NCI-H2029 treated with DMSO at 0.1 percent for 48 hours (cell line): ENCODE measurements around the gene VENTX.
"Not testable (repeated sequence)": the region's sequence is repeated elsewhere in the genome, so short reads cannot be mapped to it uniquely, and the experiment has no call there.

Experiments
- DNase-seq: peaks from one replicate; lab custom pipeline; 2025; lab: John Stamatoyannopoulos, UW

VENTX gene

DNA sequence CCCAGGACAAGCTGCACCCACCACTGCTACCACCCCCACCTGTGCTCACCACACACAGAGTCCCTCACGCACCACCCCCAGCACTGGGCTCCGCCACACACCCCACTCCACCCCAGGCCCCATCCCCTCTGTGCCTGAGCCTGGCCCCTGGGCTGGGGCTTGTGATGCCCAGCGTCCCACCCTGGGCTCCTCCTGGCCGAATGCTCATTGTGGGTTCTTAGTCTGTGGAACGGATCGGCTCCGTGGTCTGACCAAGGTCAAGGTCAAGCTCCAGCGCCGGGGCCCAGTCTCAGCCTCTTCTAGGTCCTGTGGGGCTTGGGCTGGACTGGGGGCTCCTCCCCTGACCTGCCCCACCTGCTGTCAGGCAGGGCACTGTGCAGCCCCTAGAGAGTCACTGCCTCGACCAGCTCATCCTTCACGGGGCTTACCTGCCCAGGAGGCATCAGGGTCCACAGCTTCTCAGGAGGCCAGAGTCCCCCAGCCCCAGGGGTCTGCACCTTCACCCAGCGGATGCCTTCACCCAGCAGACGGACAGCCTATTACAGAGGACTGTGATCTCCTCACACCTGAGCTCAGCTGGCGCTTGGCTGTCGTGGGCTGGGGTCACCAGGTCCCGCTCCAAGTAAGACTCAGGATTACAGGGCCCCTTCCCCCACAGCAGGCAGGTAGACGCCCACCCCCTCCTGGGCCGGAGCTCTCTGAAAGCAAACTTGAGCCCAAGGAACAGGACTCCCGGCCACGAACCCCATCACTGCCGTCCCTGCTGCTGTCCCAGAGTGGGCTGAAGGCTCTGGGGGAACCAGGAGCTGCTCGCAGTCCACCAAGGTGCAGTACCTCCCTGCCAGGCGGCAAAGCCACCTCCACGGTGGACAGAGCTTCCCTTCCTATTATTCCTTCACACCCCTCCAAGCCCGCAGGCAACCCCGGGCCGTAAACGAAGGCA lies 22.9 kb upstream of the VENTX start:
- DNase-seq = no peak

DNA sequence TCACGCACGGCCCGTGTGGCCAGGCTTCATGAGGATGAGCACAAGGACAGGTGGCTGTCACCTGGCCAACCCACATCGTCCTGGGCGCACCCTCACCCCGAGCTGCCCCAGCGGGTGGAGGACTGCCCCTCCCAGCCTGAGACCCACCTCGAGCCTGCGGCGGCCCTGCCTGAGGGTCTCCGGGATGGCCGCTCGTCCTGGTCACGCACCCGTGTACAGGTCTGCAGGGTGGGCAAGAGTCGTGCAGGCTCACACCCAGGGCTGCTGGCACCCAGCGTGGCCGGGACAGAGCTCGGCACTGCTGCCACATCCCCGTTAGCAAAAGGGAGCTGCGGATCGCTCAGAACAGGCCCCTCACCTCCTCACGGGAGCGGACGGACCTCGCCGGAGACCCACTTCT lies 22.1 kb upstream of the VENTX start:
- DNase-seq = no peak

DNA sequence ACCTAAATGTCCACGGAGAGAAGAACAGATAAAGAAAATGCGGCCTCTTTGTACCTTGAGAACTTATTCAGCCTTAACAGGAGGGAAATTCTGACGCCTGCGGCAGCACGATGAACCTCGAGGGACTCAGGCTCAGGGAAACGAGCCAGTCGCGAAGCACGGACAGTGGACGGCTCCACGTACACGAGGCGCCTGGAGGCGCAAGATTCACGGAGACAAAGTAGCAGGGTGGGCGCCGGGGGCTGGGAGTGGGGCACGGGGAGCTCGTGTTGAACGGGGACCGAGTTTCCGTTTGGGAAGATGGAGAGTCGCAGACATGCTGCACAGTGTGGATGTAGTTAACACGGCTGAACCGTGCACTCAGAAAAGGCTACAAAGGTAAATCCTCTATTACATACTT lies 20.9 kb upstream of the VENTX start:
- DNase-seq = no peak

DNA sequence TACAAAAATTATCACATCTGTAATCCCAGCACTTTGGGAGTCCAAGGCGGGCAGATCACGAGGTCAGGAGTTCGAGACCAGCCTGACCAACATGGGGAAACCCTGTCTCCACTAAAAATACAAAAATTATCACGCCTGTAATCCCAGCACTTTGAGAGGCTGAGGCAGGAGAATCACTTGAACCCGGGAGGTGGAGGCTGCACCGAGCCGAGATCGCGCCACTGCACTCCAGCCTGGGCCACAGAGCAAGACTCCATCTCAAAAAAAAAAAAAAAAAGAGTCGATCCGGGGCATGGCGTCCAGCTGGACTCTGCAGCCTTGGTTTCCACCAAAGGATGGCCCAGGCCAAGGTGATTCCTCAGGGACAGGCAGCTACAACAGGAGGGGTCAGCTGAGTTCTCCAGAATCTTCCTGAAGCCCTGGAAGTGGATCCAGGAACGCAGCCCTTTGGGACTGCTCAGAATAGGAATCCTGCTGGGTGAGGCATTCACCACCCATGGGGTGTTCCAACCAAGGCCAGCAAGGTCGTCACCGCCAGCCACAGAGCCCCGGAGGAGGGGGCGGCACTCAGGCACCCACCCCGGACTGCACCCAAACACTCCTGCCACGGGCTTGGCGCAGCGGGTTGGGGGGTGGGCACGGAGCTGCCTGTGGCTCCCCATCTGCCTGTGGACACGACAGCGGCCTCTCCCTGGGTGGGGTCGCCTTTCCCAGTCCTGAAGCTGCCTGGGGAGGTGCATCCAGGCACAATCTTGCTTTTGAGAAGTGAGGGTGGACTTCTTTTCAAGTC lies 19.7 kb upstream of the VENTX start:
- no peak for DNase-seq

DNA sequence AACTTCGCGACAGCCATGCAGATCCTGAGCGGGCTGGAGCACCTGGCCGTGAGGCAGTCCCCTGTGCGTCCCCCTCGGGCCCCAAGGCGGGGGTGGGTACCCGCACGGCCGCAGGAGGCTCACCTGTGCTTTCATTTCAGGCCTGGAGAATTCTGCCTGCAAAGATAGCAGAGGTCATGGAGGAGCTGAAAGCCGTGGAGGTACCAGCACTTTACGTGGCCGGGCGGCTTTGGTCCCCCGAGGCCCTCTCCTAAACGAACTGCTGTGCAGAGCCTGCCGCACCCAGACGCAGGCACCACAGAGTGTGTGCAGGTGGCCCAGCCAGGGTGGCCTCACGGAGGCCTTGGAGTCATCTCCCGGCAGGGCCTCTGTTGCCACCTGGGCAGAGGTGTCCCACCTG lies 18.8 kb upstream of the VENTX start:
- no peak for DNase-seq

DNA sequence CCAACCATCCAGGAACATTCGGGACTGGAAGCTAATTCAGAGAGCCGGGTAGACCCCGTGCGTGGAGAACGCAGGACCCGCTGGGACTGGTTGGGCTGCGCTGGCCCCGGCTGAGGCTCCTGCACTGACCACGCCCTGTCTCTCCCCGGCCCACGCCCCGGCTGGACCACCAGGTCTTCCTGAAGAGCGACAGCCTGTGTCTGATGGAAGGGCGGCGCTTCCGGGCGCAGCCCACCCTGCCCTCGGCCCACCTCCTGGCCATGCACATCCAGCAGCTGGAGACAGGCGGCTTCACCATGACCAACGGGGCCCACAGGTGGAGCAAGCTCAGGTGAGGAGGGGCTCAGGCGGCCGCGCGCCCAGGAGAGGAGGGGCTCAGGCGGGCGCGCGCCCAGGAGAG lies 17.9 kb upstream of the VENTX start:
- no peak for DNase-seq

DNA sequence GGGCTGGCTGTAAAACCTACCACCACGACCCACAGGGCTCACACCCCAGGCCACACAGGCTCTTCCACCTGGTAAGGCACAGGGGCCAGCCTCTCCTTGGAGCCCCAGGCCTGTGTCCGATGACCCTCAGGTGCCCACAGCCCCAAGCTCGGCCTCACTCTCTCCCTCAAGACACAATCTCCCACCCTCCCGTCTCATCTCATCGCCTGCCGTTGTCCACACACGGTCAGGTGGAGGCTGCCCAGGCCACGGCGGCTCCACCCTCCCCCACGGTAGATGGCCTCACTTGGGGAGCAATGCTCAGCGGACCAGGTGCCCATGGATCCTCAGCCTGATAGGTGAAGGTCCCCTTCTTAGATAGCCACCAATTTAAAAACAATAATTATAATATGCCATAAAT lies 16.3 kb upstream of the VENTX start:
- DNase-seq = no peak

DNA sequence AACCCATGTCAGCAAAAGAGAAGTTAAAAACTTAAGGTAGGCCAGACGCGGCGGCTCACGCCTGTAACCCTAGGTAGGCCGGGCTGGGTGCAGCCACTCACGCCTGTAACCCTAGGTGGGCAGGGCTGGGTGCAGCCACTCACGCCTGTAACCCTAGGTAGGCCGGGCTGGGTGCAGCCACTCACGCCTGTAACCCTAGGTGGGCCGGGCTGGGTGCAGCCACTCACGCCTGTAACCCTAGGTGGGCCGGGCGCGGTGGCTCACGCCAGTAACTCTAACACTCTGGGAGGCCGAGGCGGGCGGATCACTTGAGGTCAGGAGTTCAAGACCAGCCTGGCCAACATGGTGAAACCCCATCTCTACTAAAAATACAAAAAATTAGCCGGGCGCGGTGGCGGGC lies 15.9 kb upstream of the VENTX start:
- DNase-seq = not testable (repeated sequence)

DNA sequence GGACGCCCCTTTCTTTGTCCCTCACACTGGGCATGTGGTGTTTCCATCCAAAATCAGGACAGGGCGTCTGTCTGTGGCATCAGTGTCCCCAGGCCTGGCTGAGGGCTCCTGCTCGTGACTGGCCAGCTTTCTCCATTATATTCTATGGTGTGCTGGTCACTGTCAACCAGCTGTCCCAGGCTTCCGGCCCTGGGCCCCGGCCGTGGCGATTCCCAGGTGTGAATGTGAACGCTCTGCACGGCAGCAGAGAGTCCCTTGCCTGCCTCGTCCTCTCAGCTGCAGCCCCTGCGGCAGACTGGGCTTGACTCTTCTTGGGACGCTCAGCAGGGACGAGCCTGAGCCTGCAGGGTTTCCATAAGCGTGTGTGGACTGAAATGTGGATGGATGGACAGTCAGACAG lies 13.6 kb upstream of the VENTX start:
- DNase-seq = no peak

DNA sequence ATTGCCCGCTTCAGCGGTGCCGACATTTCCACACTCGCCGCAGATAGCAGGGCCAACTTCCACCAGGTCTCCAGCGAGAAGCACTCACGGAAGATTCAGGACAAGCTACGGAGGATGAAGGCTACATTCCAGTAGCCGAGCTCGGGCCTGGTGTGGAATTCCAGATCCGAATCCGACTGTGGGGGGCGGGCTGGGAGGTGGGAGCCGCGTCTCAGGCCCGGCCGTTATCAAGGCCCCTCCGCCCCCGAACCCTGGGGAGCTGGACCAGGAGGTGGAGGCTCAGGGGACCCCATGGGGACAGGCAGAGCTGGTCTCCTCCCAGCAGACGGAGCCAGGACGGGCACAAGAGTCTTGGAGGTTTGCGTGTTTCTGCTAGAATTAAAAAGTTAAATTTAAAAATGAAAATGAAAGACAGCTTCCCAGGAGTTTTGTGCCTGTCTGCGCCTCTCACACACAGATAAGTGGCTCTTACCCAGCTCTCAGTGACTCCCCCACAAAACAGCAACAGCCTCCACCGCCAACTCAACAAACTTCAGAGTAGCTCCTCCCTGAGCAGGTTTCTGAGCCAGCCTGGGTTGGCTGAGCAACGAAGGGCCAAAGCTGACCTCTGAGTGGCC lies 12.8 kb upstream of the VENTX start:
- no peak for DNase-seq

DNA sequence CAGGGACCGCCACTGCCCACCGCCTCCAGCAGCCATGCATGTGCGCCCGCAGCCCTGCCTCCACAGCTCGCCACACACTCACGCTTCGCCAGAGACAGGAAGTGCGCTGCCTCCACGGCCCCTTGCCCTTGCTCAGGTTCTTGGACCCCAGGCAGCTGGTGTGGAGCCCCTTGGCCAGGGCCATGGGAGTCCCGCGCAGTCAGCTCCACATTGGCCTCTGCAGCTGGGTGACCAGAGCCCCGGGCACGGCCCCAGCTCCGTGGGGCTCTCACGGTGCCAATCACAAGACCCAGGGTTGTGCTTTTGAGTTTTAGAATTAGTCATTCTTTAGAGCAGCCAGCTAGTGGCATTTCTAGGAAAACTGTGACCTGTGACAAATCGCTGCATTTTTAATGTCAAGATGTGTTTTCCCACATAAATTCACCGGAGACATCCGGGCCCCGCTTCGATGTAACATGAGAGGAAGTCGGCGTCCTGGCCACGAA lies 11.9 kb upstream of the VENTX start:
- no peak for DNase-seq

DNA sequence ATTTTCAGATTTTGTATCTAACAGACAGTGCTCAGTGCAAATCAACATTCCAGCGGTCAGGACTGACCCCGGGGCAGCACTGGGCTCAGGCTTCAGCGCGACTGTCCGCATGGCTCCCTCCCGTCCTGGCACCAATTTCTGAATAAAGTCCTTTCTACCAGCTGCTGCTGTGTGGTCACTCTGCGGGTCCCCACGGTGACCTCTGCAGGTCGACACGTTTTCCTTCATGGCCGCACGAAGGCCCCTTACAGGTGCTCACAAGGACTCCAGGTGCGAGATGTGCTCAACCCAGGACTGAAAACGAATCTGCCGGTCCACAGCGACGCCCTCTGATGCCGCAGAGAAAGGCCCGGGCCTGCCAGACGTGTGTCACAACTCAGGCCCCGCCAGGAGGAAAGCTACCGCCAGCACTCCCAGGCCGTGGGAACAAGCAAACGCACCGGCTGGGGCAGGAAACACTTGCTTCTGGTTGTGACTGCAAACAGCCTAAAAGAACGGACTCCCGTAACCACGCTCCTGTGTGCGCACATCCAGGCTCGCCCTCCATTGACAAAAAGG lies 11.3 kb upstream of the VENTX start:
- DNase-seq = no peak

DNA sequence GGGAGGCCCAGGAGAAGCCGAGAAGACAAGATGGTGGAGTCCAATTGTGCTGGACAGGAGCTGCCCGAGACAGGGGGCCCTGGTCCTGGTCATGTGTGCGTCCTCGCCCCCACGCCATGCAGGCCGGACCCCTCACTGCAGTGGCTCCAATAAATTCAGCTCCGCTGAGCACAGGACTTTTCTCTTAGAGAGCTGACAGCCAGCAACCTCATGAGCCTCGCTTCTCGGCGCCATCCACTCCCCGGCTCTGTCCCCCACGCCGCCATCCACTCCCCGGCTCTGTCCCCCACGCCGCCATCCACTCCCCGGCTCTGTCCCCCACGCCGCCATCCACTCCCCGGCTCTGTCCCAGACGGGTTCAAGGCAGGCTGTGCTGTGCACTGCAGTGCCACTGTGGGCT lies 10.4 kb upstream of the VENTX start:
- no peak for DNase-seq

DNA sequence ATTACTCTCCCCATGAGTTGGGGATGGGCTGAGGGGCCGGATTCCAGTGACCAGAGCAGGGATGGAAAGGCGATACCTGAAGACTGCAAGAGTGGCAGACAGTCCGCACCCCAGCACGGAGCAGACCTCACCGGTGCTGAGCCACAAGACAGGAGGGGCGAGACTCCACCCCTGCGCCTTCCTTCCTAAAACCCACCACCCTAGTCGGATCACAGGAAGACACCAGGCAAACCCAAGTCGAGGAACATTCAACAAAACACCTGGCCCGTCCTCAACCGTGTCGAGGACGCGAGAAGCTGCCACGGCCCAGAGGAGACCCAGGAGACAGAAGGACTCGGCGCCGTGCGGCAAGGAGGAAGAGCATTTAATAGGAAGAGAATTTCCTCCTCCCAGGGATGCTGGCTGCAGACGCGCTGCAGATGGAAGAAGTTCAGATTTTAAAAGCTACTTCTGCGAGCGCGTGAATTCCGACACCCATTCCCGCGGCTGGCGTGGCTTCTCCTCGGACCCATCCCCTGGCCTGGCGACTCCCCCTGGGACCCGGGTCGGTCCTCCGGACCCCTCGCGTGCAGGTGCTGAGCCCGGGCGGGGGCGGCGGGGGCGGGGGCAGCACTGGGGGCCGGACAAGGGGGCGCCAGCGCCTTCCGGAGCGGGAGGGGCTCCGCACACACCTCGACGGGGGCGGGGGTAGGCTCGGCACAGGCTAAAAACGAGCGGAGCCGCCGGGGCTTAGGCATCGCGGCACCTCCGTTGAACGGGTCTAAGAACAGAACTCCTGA lies 8.2 kb upstream of the VENTX start:
- no peak for DNase-seq

DNA sequence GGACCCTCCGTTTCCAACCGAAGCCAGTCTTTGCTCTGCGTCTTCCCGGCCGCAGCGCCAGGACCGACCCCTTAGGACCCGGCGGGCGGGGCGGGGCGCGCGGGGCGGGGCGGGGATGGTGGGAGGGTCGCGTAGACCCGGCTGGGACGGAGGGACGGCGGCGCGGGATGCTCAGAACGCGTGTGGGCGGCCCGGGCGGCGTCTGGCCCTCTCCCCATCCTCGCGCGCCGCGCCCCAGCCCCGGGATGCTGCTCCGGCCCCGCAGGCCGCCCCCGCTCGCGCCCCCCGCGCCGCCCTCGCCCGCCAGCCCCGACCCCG lies 7.7 kb upstream of the VENTX start, which contains the start of gene UTF1:
TSS of gene UTF1 (plus strand) at position 174 of the 318 bp plus-strand sequence. CDS start at position 246, 72 bp downstream.
- DNase-seq = no peak

DNA sequence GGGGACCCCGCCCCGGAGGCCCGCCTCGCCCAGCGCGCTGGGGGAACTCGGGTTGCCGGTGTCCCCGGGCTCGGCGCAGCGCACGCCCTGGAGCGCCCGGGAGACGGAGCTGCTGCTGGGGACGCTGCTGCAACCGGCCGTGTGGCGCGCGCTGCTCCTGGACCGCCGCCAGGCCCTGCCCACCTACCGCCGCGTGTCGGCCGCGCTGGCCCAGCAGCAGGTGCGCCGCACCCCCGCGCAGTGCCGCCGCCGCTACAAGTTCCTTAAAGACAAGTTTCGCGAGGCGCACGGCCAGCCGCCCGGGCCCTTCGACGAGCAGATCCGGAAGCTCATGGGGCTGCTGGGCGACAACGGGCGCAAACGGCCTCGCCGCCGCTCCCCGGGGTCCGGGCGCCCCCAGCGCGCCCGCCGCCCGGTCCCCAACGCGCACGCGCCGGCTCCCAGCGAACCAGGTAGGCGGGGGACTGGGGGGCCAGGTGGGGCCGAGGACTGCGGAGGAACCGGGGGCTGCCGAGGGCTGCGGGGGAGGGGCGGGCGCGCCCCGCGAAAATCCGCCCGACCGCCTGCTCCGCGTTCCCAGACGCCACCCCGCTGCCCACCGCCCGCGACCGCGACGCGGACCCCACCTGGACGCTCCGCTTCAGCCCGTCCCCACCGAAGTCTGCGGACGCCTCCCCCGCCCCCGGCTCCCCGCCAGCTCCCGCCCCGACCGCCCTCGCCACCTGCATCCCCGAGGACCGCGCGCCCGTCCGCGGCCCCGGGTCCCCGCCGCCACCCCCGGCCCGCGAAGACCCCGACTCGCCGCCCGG lies 7.1 kb upstream of the VENTX start:
- no peak for DNase-seq

DNA sequence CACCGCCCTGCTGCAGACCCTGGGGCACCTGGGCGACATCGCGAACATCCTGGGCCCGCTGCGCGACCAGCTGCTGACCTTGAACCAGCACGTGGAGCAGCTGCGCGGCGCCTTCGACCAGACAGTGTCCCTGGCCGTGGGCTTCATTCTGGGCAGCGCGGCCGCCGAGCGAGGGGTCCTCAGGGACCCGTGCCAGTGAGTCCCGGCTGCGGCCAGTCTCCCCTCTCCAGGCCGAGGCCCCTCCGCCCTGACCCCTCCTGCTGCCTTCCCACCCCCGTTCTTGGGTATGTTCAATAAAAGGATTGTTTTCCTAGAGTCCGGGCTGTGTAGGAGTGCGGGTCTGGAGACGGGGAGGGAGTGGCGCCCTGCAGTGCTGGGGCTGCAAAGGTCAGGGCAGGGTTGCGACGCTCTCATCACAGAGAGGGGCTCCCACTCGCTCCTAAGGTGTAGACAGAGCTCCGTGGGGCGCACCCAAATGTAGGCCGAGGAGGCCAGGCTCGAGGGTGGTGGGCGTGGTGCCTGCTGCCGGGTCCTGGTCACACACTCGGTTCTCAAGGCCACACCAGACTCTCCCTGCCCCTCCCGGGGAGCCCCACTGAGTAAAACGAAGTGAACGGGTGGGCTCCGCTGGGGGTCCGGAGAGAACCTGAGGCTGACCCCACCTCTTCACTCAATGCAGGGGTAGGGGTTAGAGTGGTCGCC lies 6.3 kb upstream of the VENTX start:
- no peak for DNase-seq

DNA sequence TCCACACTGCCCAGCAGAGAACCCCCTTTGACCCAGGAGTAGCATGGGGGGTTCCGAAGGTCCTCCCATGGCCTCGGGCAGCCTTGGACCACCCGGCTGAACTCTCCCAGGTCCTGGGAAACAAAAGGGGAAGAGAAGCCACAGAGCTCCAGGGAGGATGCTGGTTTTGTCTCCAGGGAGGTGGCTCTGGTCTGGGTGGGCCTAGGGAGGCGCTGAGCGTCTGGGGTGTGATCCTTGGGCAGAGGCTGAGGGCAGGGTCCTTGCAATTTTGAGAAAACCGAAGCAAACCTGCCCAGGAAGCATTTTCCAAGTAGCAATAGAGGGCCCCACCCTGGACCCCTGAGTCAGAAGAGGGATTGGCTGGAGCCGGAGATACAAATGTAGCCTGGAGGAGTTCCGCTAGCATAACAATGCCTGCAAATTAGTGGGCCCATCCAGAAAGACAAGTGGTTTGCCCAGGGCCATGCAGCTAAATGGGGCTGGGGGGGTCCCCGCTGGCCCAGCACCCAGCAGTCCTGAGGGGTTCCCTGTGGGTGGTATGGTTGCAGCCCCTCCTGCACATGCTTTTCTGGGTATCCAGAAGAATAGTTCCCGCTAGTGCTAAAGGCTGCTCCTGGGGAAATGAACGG lies 5.6 kb upstream of the VENTX start:
- no peak for DNase-seq

DNA sequence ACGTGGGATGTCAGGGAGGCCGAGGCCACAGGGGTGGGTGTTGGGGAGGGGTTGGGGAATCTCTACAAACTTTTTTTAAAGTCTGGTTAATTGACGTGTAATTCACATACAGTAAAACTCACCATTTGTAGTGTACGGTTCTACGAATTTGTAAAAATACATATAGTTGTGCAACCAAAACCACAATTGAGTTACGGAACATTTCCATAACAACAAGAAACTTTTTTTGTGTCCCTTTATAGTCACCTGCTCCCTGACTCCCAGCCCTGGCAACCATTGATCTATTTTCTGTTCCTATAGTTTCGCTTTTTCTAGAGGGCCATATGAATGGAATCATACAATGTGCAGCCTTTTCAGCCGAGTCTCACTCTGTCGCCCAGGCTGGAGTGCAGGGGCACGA lies 2.9 kb upstream of the VENTX start:
- not testable (repeated sequence) for DNase-seq
